Neural progenitor cell (in vitro differentiated cells): Measurements from ENCODE around the gene UBL5.
"Not testable (repeated sequence)": the region's sequence is repeated elsewhere in the genome, so short reads cannot be mapped to it uniquely, and the experiment has no call there.

Experiments
- EZH2 ChIP-seq: fragments of 200-600 bp; sonication (generic); IDR thresholded peaks from 2 replicates; pipeline ENCODE4 v1.6.1; 2017; ENCODE audit warnings: antibody characterized with exemption, mild to moderate bottlenecking, moderate library complexity
- EZH2phosphoT487 ChIP-seq: fragments of 200-600 bp; sonication (generic); IDR thresholded peaks from 2 replicates; pipeline ENCODE4 v1.6.1; 2017; ENCODE audit warnings: antibody characterized with exemption
- TF ChIP-seq, protein P1 (sequence below): fragments of 200-600 bp; sonication (generic); IDR thresholded peaks from 2 replicates; pipeline ENCODE4 v1.5.1; 2017; ENCODE audit warnings: antibody characterized with exemption, mild to moderate bottlenecking

DNA sequence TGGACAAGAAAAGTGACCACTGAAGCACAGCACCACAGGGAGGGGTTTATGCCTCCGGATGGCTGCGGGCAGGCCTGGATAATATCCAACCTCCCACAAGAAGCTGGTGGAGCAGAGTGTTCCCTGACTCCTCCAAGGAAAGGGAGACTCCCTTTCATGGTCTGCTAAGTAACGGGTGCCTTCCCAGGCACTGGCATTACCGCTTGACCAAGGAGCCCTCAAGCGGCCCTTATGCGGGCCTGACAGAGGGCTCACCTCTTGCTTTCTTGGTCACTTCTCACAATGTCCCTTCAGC lies 36.7 kb upstream of the UBL5 start:
- TF ChIP-seq, protein P1, sequence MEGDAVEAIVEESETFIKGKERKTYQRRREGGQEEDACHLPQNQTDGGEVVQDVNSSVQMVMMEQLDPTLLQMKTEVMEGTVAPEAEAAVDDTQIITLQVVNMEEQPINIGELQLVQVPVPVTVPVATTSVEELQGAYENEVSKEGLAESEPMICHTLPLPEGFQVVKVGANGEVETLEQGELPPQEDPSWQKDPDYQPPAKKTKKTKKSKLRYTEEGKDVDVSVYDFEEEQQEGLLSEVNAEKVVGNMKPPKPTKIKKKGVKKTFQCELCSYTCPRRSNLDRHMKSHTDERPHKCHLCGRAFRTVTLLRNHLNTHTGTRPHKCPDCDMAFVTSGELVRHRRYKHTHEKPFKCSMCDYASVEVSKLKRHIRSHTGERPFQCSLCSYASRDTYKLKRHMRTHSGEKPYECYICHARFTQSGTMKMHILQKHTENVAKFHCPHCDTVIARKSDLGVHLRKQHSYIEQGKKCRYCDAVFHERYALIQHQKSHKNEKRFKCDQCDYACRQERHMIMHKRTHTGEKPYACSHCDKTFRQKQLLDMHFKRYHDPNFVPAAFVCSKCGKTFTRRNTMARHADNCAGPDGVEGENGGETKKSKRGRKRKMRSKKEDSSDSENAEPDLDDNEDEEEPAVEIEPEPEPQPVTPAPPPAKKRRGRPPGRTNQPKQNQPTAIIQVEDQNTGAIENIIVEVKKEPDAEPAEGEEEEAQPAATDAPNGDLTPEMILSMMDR: not testable (repeated sequence)
- TF ChIP-seq EZH2, EZH2phosphoT487: not testable (repeated sequence)
